WTC11 (cell line): Measurements from ENCODE around the gene MAST4. TPM values are rescaled to one million over a fixed set of nuclear protein-coding genes. Genes with fewer than 3 reads are reported as not detected.

Experiments used
- ATAC-seq: fragments of 200-7000 bp; cut with Tn5 transposase; 2 replicates; pipeline ENCODE4 v1.10.0; 2021; ENCODE audit warnings: mild to moderate bottlenecking, moderate library complexity
- CTCF ChIA-PET: fragments of 300-600 bp; sonication (Branson Sonifier 250); formaldehyde crosslinking; loops from one replicate; lab custom pipeline; 2021; ENCODE audit warnings: antibody characterized with exemption; lab: Charles Lee
- POLR2A ChIA-PET: fragments of 350-600 bp; sonication (Branson Sonifier 250); formaldehyde crosslinking; loops from one replicate; lab custom pipeline; 2021; ENCODE audit warnings: antibody characterized with exemption; lab: Charles Lee
- DNase-seq: peaks from one replicate; pipeline ENCODE4 v3.0.0; 2021; ENCODE audit warnings: low spot score
- H3K27ac Mint-ChIP-seq: 2 replicates; pipeline ENCODE4 v1.8.0; 2021; ENCODE audit warnings: mixed read lengths
- H3K27me3 Mint-ChIP-seq: 2 replicates; pipeline ENCODE4 v1.8.0; 2021; ENCODE audit warnings: low read depth, mild to moderate bottlenecking, moderate library complexity, mixed read lengths
- H3K36me3 Mint-ChIP-seq: 2 replicates; pipeline ENCODE4 v1.8.0; 2021; ENCODE audit warnings: mixed read lengths
- H3K4me1 Mint-ChIP-seq: 2 replicates; pipeline ENCODE4 v1.8.0; 2022; ENCODE audit warnings: mixed read lengths
- H3K4me3 Mint-ChIP-seq: 2 replicates; pipeline ENCODE4 v1.8.0; 2021; ENCODE audit warnings: mild to moderate bottlenecking, moderate library complexity, mixed read lengths
- H3K9me3 Mint-ChIP-seq: 2 replicates; pipeline ENCODE4 v1.8.0; 2021; ENCODE audit warnings: mixed read lengths
- E2F1 ChIP-seq: sonication (generic); formaldehyde crosslinking; IDR thresholded peaks from 2 replicates; pipeline ENCODE4 v1.8.0; 2022; ENCODE audit warnings: mild to moderate bottlenecking, missing genetic modification reagents
- GABPB1 ChIP-seq: sonication (generic); formaldehyde crosslinking; IDR thresholded peaks from 2 replicates; pipeline ENCODE4 v1.8.1; 2023; ENCODE audit warnings: mild to moderate bottlenecking, missing genetic modification reagents
- HMGA2 ChIP-seq: fragments of 250-450 bp; sonication (Bioruptor Pico); IDR thresholded peaks from 2 replicates; pipeline ENCODE4 v1.4.0; 2021; ENCODE audit warnings: mild to moderate bottlenecking, moderate library complexity
- JAZF1 ChIP-seq: fragments of 250-450 bp; sonication (Bioruptor Pico); IDR thresholded peaks from 2 replicates; pipeline ENCODE4 v1.9.0; 2021; ENCODE audit warnings: moderate library complexity, mild to moderate bottlenecking, inconsistent platforms
- JUN ChIP-seq: sonication (generic); formaldehyde crosslinking; IDR thresholded peaks from 2 replicates; pipeline ENCODE4 v1.8.0; 2023; ENCODE audit warnings: mild to moderate bottlenecking, missing genetic modification reagents
- NR3C1 ChIP-seq: sonication (generic); formaldehyde crosslinking; conservative IDR thresholded peaks from 2 replicates; pipeline ENCODE4 v1.8.1; 2023; ENCODE audit warnings: low read depth, mild to moderate bottlenecking, missing genetic modification reagents
- SMAD3 ChIP-seq: sonication (generic); formaldehyde crosslinking; IDR thresholded peaks from 2 replicates; pipeline ENCODE4 v1.8.0; 2022; ENCODE audit warnings: missing genetic modification reagents, mild to moderate bottlenecking, borderline replicate concordance
- ZMAT4 ChIP-seq: fragments of 250-450 bp; sonication (Bioruptor Pico); IDR thresholded peaks from 2 replicates; pipeline ENCODE4 v1.9.0; 2021; ENCODE audit warnings: mild to moderate bottlenecking
- ZNF263 ChIP-seq: sonication (generic); formaldehyde crosslinking; IDR thresholded peaks from 2 replicates; pipeline ENCODE4 v1.8.1; 2022; ENCODE audit warnings: low read depth, mild to moderate bottlenecking, moderate library complexity, missing genetic modification reagents
- ZNF425 ChIP-seq: fragments of 250-450 bp; sonication (Bioruptor Pico); conservative IDR thresholded peaks from 2 replicates; pipeline ENCODE4 v1.9.0; 2021; ENCODE audit warnings: mild to moderate bottlenecking
- total RNA-seq: library from RNA; stranded (reverse); gene quantifications from 3 replicates; pipeline ENCODE4 v1.2.3, GENCODE V29; 2021
- TF ChIP-seq, protein P1 (sequence below): sonication (generic); formaldehyde crosslinking; IDR thresholded peaks from 2 replicates; pipeline ENCODE4 v1.8.0; 2023; ENCODE audit warnings: mild to moderate bottlenecking, missing genetic modification reagents
- TF ChIP-seq, protein P2 (sequence below): sonication (generic); formaldehyde crosslinking; IDR thresholded peaks from 2 replicates; pipeline ENCODE4 v1.8.0; 2023; ENCODE audit warnings: missing genetic modification reagents
- TF ChIP-seq, protein P3 (sequence below): sonication (generic); formaldehyde crosslinking; IDR thresholded peaks from 2 replicates; pipeline ENCODE4 v1.8.1; 2023; ENCODE audit warnings: mild to moderate bottlenecking, missing genetic modification reagents, borderline replicate concordance
- TF ChIP-seq, protein P4 (sequence below): fragments of 250-450 bp; sonication (Bioruptor Pico); IDR thresholded peaks from 2 replicates; pipeline ENCODE4 v1.9.0; 2021; ENCODE audit warnings: mild to moderate bottlenecking
- TF ChIP-seq, protein P5 (sequence below): sonication (generic); formaldehyde crosslinking; IDR thresholded peaks from 2 replicates; pipeline ENCODE4 v1.8.1; 2023; ENCODE audit warnings: mild to moderate bottlenecking, missing genetic modification reagents

MAST4 gene
- total RNA-seq, 1 experiment from 2014 or later: 8.0 TPM

- CTCF ChIA-PET: interaction anchor here (1.1 to 2.0 kb wide), 6 partner anchors 8 to 522 kb away, joined by 4 to 26 read pairs (median 6); no protein-coding TSS in a partner anchor
- ATAC-seq (peak; percentile 79), DNase-seq (peak; percentile 21)
- peak overlapping the region; percentile 64 for H3K4me3 Mint-ChIP-seq
- peaks cover 4% of the 10 kb centered on the region for H3K27me3 Mint-ChIP-seq
- no peaks in the 10 kb centered on the region for H3K36me3 Mint-ChIP-seq
- peak overlapping the region; percentile 58 for H3K27ac Mint-ChIP-seq
- H3K4me1 Mint-ChIP-seq: peaks cover 52% of the 10 kb centered on the region
- no peaks in the 10 kb centered on the region for H3K9me3 Mint-ChIP-seq
- TF ChIP-seq ZNF263: no peak
- no peak for TF ChIP-seq NR3C1
- TF ChIP-seq JAZF1: no peak
- no peak for TF ChIP-seq ZMAT4
- TF ChIP-seq, protein P1, sequence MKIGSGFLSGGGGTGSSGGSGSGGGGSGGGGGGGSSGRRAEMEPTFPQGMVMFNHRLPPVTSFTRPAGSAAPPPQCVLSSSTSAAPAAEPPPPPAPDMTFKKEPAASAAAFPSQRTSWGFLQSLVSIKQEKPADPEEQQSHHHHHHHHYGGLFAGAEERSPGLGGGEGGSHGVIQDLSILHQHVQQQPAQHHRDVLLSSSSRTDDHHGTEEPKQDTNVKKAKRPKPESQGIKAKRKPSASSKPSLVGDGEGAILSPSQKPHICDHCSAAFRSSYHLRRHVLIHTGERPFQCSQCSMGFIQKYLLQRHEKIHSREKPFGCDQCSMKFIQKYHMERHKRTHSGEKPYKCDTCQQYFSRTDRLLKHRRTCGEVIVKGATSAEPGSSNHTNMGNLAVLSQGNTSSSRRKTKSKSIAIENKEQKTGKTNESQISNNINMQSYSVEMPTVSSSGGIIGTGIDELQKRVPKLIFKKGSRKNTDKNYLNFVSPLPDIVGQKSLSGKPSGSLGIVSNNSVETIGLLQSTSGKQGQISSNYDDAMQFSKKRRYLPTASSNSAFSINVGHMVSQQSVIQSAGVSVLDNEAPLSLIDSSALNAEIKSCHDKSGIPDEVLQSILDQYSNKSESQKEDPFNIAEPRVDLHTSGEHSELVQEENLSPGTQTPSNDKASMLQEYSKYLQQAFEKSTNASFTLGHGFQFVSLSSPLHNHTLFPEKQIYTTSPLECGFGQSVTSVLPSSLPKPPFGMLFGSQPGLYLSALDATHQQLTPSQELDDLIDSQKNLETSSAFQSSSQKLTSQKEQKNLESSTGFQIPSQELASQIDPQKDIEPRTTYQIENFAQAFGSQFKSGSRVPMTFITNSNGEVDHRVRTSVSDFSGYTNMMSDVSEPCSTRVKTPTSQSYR (CRISPR knock-in tag): no peak
- no peak for TF ChIP-seq E2F1 (CRISPR knock-in tag)
- TF ChIP-seq, protein P2, sequence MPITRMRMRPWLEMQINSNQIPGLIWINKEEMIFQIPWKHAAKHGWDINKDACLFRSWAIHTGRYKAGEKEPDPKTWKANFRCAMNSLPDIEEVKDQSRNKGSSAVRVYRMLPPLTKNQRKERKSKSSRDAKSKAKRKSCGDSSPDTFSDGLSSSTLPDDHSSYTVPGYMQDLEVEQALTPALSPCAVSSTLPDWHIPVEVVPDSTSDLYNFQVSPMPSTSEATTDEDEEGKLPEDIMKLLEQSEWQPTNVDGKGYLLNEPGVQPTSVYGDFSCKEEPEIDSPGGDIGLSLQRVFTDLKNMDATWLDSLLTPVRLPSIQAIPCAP (CRISPR knock-in tag): no peak
- no peak for TF ChIP-seq JUN
- no peak for TF ChIP-seq ZNF425 (CRISPR knock-in tag)
- no peak for TF ChIP-seq HMGA2 (CRISPR knock-in tag)
- TF ChIP-seq SMAD3 (CRISPR knock-in tag): no peak
- TF ChIP-seq, protein P3, sequence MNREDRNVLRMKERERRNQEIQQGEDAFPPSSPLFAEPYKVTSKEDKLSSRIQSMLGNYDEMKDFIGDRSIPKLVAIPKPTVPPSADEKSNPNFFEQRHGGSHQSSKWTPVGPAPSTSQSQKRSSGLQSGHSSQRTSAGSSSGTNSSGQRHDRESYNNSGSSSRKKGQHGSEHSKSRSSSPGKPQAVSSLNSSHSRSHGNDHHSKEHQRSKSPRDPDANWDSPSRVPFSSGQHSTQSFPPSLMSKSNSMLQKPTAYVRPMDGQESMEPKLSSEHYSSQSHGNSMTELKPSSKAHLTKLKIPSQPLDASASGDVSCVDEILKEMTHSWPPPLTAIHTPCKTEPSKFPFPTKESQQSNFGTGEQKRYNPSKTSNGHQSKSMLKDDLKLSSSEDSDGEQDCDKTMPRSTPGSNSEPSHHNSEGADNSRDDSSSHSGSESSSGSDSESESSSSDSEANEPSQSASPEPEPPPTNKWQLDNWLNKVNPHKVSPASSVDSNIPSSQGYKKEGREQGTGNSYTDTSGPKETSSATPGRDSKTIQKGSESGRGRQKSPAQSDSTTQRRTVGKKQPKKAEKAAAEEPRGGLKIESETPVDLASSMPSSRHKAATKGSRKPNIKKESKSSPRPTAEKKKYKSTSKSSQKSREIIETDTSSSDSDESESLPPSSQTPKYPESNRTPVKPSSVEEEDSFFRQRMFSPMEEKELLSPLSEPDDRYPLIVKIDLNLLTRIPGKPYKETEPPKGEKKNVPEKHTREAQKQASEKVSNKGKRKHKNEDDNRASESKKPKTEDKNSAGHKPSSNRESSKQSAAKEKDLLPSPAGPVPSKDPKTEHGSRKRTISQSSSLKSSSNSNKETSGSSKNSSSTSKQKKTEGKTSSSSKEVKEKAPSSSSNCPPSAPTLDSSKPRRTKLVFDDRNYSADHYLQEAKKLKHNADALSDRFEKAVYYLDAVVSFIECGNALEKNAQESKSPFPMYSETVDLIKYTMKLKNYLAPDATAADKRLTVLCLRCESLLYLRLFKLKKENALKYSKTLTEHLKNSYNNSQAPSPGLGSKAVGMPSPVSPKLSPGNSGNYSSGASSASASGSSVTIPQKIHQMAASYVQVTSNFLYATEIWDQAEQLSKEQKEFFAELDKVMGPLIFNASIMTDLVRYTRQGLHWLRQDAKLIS (CRISPR knock-in tag): no peak
- TF ChIP-seq GABPB1: no peak
- TF ChIP-seq, protein P4, sequence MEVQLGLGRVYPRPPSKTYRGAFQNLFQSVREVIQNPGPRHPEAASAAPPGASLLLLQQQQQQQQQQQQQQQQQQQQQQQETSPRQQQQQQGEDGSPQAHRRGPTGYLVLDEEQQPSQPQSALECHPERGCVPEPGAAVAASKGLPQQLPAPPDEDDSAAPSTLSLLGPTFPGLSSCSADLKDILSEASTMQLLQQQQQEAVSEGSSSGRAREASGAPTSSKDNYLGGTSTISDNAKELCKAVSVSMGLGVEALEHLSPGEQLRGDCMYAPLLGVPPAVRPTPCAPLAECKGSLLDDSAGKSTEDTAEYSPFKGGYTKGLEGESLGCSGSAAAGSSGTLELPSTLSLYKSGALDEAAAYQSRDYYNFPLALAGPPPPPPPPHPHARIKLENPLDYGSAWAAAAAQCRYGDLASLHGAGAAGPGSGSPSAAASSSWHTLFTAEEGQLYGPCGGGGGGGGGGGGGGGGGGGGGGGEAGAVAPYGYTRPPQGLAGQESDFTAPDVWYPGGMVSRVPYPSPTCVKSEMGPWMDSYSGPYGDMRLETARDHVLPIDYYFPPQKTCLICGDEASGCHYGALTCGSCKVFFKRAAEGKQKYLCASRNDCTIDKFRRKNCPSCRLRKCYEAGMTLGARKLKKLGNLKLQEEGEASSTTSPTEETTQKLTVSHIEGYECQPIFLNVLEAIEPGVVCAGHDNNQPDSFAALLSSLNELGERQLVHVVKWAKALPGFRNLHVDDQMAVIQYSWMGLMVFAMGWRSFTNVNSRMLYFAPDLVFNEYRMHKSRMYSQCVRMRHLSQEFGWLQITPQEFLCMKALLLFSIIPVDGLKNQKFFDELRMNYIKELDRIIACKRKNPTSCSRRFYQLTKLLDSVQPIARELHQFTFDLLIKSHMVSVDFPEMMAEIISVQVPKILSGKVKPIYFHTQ (CRISPR knock-in tag): no peak
- TF ChIP-seq, protein P5, sequence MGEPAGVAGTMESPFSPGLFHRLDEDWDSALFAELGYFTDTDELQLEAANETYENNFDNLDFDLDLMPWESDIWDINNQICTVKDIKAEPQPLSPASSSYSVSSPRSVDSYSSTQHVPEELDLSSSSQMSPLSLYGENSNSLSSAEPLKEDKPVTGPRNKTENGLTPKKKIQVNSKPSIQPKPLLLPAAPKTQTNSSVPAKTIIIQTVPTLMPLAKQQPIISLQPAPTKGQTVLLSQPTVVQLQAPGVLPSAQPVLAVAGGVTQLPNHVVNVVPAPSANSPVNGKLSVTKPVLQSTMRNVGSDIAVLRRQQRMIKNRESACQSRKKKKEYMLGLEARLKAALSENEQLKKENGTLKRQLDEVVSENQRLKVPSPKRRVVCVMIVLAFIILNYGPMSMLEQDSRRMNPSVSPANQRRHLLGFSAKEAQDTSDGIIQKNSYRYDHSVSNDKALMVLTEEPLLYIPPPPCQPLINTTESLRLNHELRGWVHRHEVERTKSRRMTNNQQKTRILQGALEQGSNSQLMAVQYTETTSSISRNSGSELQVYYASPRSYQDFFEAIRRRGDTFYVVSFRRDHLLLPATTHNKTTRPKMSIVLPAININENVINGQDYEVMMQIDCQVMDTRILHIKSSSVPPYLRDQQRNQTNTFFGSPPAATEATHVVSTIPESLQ (CRISPR knock-in tag): no peak
- TF ChIP-seq, all 79 proteins: peak for 0
- POLR2A ChIA-PET: interaction anchor here (1.0 to 1.3 kb wide), 3 partner anchors 8 to 158 kb away, joined by 3 to 4 read pairs (median 3); no protein-coding TSS in a partner anchor
Observed at GRCh38 chr5:66828046-66828547, 231.9 kb downstream of the MAST4 start.
